Ovary (tissue), 3 donors: ENCODE measurements around the gene ARHGAP9.

ENCODE experiments used
- CTCF ChIP-seq, 3 donors: fragments of 450-650 bp in 2 of 3; fragments of 200-600 bp in 1 of 3; IDR thresholded peaks; one replicate each; pipeline versions ENCODE4 v1.5.1 to v1.8.0; 2016 to 2022; ENCODE audit warnings: antibody characterized with exemption in 3 of 3, mild to moderate bottlenecking in 1 of 3
- EP300 ChIP-seq: sonication (generic); formaldehyde crosslinking; IDR thresholded peaks from one replicate; pipeline ENCODE4 v1.6.1; 2017; ENCODE audit warnings: antibody characterized with exemption
- donor health status: DM: no; HTN: no; CAD: no.

- TF ChIP-seq CTCF (IDR thresholded peaks at IDR 0.05): no peak
- TF ChIP-seq EP300: no peak
Observed at GRCh38 chr12:57458665-57459054, 21.0 kb downstream of the ARHGAP9 start.
